Measurements from ENCODE around the gene ZNF532.
"Not testable (repeated sequence)": the region's sequence is repeated elsewhere in the genome, so short reads cannot be mapped to it uniquely, and the experiment has no call there.

Gene ZNF532, protein sequence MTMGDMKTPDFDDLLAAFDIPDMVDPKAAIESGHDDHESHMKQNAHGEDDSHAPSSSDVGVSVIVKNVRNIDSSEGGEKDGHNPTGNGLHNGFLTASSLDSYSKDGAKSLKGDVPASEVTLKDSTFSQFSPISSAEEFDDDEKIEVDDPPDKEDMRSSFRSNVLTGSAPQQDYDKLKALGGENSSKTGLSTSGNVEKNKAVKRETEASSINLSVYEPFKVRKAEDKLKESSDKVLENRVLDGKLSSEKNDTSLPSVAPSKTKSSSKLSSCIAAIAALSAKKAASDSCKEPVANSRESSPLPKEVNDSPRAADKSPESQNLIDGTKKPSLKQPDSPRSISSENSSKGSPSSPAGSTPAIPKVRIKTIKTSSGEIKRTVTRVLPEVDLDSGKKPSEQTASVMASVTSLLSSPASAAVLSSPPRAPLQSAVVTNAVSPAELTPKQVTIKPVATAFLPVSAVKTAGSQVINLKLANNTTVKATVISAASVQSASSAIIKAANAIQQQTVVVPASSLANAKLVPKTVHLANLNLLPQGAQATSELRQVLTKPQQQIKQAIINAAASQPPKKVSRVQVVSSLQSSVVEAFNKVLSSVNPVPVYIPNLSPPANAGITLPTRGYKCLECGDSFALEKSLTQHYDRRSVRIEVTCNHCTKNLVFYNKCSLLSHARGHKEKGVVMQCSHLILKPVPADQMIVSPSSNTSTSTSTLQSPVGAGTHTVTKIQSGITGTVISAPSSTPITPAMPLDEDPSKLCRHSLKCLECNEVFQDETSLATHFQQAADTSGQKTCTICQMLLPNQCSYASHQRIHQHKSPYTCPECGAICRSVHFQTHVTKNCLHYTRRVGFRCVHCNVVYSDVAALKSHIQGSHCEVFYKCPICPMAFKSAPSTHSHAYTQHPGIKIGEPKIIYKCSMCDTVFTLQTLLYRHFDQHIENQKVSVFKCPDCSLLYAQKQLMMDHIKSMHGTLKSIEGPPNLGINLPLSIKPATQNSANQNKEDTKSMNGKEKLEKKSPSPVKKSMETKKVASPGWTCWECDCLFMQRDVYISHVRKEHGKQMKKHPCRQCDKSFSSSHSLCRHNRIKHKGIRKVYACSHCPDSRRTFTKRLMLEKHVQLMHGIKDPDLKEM (N-terminal part only)

DNA sequence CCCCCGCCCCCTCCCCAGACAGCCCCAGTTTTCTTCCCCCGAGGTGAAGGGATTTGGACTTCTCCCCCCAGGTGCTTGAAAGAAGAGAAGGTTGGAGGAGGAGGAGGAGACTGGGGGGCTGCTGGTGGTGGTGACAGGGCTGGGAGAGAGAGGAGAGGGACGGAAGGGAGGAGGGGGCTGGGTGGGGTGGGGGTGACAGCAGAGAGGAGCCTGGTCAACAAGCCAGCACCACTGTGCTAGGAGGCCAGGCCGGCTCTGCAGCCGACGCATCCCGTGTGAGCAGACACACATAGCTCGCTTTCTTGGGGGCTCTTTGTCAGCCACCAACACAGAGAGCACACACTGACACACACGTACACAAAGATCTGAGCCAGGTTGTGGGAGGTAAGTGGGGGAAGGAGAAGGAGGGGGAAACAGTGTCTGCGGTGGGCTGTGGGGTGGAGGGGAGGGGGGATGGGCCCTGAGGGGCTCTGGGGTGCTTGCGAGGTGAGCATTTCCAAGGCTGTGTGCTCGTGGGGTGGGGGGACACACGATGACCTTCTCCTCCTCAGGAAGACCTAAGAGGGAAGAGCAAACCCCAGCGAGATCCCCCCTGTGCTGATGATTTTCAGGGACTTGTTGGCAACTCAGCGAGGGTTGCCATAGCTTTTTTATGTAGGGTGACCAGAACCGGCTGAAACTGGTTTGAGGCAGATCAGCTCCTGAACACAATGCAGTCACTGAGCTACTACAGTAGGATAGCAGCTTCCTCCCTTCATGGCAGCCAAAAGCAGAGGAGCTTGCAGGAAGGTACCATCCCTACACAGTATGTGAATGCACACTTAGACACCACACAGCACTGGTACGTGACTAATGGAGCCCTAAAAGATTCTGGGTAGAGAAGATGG, at the start of gene ZNF532:
Gene ZNF532 (plus strand): TSS at position 732 of the 887 bp plus-strand sequence. CDS start 53,411 bp downstream, outside the sequence.
- no peak for TF ChIP-seq GATA1 (IDR thresholded peaks at IDR 0.05; ENCODE audit: low read depth, low read length)
- TF ChIP-seq POLR2A (IDR thresholded peaks at IDR 0.05; ENCODE audit: low read length) = no peak
- DNase-seq = no peak

- no peak for TF ChIP-seq POLR2A (IDR thresholded peaks at IDR 0.05; ENCODE audit: low read length)
- no peak for TF ChIP-seq GATA1 (IDR thresholded peaks at IDR 0.05; ENCODE audit: low read depth, low read length)
- DNase-seq = no peak
These were observed 45.6 kb upstream of the ZNF532 start for GRCh38 chr18:58819051-58819450.

GRCh38 chr18:58820251-58820650, 44.4 kb upstream of the ZNF532 start:
- no peak for DNase-seq
- no peak for TF ChIP-seq POLR2A (IDR thresholded peaks at IDR 0.05; ENCODE audit: low read length)
- no peak for TF ChIP-seq GATA1 (IDR thresholded peaks at IDR 0.05; ENCODE audit: low read depth, low read length)

GRCh38 chr18:58822944-58823343, 41.7 kb upstream of the ZNF532 start:
- DNase-seq = no peak
- no peak for TF ChIP-seq GATA1 (IDR thresholded peaks at IDR 0.05; ENCODE audit: low read depth, low read length)
- no peak for TF ChIP-seq POLR2A (IDR thresholded peaks at IDR 0.05; ENCODE audit: low read length)

DNA sequence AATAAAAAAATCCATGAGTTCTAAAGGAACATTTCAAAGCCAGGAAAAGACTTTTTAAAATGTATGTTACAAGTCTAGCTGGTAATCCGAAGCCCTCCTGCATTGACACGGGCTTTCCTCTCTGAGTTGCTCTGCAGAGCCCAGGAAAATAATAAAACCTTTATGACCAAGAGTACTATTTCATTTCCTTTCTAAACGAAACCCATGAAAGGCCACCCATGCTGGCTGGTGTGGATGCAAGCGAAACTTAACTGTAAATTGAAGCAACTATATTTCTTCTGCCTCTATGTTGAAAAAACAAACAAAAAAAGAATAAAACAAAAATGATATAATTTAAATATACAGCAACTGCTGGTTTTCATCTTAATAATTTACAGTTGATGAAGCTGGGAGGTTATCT, 41.3 kb upstream of the ZNF532 start:
- DNase-seq = no peak
- TF ChIP-seq POLR2A (IDR thresholded peaks at IDR 0.05; ENCODE audit: low read length) (no peak), GATA1 (IDR thresholded peaks at IDR 0.05; ENCODE audit: low read depth, low read length) (no peak)

DNA sequence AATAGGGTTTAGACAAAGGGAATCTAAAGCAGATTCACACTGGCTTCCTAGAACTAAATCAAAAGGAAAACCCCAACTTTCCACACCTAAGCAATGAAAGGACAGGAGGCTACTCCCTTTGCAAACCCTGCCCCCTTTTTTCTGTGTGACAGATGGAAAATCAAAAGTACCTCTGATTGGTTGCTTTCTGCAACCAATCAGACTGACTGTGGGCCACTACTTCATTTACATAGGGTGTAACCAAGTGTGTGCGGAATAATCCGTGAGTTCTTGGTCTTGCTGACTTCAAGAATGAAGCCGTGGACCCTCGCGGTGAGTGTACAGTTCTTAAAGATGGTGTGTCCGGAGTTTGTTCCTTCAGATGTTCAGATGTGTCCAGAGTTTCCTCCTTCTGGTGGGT, 37.8 kb upstream of the ZNF532 start:
- DNase-seq = not testable (repeated sequence)

DNA sequence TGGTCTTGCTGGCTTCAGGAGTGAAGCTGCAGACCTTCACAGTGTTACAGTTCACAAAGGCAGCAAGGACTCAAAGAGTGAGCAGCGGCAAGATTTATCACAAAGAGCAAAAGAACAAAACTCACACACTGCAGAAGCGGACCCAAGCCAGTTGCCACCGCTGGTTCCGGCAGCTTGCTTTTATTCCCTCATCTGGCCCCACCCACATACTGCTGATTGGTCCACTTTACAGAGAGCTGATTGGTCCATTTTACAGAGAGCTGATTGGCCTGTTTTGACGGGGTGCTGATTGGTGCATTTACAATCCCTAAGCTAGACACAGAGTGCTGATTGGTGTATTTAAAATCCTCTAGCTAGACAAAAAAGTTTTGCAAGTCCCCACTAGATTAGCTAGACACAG, 37.2 kb upstream of the ZNF532 start:
- TF ChIP-seq GATA1 (IDR thresholded peaks at IDR 0.05; ENCODE audit: low read depth, low read length) (no peak), POLR2A (IDR thresholded peaks at IDR 0.05; ENCODE audit: low read length) (no peak)
- DNase-seq = no peak

DNA sequence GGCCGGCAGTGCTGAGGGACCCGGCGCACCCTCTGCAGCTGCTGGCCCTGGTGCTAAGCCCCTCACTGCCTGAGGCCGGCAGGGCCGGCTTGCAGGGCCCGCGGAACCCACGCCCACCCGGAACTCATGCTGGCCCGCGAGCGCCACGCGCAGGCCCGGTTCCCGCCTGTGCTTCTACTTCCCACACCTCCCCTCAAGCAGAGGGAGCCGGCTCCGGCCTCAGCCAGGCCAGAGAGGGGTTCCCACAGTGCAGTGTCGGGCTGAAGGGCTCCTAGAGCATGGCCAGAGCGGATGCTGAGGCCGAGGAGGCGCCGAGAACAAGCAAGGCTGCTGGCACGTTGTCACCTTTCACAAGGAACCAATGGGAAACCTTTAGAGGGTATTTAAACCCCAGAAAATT, 36.8 kb upstream of the ZNF532 start:
- DNase-seq = no peak
- TF ChIP-seq POLR2A (IDR thresholded peaks at IDR 0.05; ENCODE audit: low read length) = no peak
- TF ChIP-seq GATA1 (IDR thresholded peaks at IDR 0.05; ENCODE audit: low read depth, low read length) = no peak

GRCh38 chr18:58828399-58829121, 36.1 kb upstream of the ZNF532 start:
- DNase-seq = no peak
- TF ChIP-seq GATA1 (IDR thresholded peaks at IDR 0.05; ENCODE audit: low read depth, low read length) (no peak), POLR2A (IDR thresholded peaks at IDR 0.05; ENCODE audit: low read length) (no peak)

DNA sequence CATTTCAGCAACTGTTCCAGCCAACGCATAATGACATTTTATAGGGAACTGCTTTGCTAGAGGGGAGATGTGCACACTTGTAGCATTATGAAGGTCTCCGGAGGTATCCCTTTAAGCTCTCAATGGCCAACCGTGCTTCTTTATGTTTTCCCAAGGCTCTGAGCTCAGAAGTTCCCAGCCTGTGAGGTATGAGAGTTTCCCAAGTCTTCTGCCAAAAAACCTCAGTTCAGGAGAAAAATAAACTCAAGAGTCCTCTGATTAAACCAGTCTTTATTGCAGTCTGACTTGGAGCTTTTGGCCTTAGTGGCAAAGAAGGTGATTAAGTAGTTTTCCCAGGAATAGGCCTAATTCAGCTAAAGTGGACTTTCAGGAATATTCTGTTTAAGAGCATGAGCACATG, 35.4 kb upstream of the ZNF532 start:
- TF ChIP-seq POLR2A (IDR thresholded peaks at IDR 0.05; ENCODE audit: low read length) (no peak), GATA1 (IDR thresholded peaks at IDR 0.05; ENCODE audit: low read depth, low read length) (no peak)
- no peak for DNase-seq

DNA sequence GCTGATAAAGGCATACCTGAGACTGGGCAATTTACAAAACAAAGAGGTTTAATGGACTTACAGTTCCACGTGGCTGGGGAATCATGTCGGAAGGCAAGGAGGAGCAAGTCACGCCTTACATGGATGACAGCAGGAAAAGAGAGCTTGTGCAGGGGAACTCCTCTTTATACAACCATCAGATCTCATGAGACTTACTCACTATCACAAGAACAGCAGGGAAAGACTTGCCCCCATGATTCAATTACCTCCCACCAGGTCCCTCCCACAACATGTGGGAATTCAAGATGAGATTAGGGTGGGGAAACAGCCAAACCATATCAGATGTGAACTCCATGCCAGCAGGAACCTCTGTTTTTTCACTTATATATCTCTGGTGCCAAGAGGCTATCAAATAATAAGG, 34.8 kb upstream of the ZNF532 start:
- peak; percentile 6 to 70 for DNase-seq

GRCh38 chr18:58831606-58832005, 33.1 kb upstream of the ZNF532 start:
- DNase-seq = no peak
- no peak for TF ChIP-seq POLR2A (IDR thresholded peaks at IDR 0.05; ENCODE audit: low read length)
- TF ChIP-seq GATA1 (IDR thresholded peaks at IDR 0.05; ENCODE audit: low read depth, low read length) = no peak

Measured in erythroblast (primary cell).